ENCODE results near the gene TRIM63.

GRCh38 chr1:26015358-26015757 is 52.1 kb downstream of the TRIM63 start:
- TF ChIP-seq POLR2A (IDR thresholded peaks at IDR 0.05) (no peak), POLR2AphosphoS5 (IDR thresholded peaks at IDR 0.05) (no peak)
- TF ChIP-seq, protein P1, sequence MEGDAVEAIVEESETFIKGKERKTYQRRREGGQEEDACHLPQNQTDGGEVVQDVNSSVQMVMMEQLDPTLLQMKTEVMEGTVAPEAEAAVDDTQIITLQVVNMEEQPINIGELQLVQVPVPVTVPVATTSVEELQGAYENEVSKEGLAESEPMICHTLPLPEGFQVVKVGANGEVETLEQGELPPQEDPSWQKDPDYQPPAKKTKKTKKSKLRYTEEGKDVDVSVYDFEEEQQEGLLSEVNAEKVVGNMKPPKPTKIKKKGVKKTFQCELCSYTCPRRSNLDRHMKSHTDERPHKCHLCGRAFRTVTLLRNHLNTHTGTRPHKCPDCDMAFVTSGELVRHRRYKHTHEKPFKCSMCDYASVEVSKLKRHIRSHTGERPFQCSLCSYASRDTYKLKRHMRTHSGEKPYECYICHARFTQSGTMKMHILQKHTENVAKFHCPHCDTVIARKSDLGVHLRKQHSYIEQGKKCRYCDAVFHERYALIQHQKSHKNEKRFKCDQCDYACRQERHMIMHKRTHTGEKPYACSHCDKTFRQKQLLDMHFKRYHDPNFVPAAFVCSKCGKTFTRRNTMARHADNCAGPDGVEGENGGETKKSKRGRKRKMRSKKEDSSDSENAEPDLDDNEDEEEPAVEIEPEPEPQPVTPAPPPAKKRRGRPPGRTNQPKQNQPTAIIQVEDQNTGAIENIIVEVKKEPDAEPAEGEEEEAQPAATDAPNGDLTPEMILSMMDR (IDR thresholded peaks at IDR 0.05): no peak
